GM19328 (cell line): ENCODE results near the gene ANKRD44.

Experiments
- ATAC-seq: cut with Tn5 transposase; IDR thresholded peaks from one replicate; pipeline ENCODE4 v1.9.1; 2021; ENCODE audit warnings: mild to moderate bottlenecking, moderate library complexity; ENCODE audit not compliant: unreplicated experiment

The ANKRD44 gene

GRCh38 chr2:197157879-197158537 lies 152.6 kb downstream of the ANKRD44 start:
- no peak for ATAC-seq

GRCh38 chr2:197156771-197157170 lies 153.8 kb downstream of the ANKRD44 start:
- no peak for ATAC-seq

- ATAC-seq, result peak; percentile 81
Observed at GRCh38 chr2:197152451-197153228, 157.9 kb downstream of the ANKRD44 start.

GRCh38 chr2:197149546-197149945 lies 161.0 kb downstream of the ANKRD44 start:
- ATAC-seq, result no peak

GRCh38 chr2:197148401-197148800 lies 162.2 kb downstream of the ANKRD44 start:
- no peak for ATAC-seq

DNA sequence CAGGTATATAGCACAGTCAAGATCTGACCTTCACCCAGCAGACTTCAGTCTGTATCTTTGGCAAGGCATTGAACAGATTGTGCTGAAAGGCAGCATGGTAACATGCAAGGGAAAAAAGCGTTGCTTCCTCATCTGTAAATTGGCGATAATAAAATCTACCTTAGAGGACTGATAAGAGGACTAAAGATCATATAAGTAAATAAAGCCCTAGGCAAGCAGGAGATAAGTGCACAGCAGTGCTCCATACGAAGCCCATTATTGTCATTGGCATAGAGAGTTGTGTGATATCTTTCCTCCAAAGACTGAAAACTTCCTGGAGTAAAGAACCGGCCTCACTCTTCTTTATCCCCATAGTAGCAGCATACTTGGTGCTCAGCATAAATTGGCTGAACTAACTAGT lies 162.6 kb downstream of the ANKRD44 start:
- no peak for ATAC-seq

- ATAC-seq, result no peak
Observed at GRCh38 chr2:197146995-197147394, 163.6 kb downstream of the ANKRD44 start.

- ATAC-seq, result peak; percentile 94
Observed at GRCh38 chr2:197145471-197146056, 165.0 kb downstream of the ANKRD44 start.

GRCh38 chr2:197144183-197144582 lies 166.4 kb downstream of the ANKRD44 start:
- ATAC-seq, result no peak

DNA sequence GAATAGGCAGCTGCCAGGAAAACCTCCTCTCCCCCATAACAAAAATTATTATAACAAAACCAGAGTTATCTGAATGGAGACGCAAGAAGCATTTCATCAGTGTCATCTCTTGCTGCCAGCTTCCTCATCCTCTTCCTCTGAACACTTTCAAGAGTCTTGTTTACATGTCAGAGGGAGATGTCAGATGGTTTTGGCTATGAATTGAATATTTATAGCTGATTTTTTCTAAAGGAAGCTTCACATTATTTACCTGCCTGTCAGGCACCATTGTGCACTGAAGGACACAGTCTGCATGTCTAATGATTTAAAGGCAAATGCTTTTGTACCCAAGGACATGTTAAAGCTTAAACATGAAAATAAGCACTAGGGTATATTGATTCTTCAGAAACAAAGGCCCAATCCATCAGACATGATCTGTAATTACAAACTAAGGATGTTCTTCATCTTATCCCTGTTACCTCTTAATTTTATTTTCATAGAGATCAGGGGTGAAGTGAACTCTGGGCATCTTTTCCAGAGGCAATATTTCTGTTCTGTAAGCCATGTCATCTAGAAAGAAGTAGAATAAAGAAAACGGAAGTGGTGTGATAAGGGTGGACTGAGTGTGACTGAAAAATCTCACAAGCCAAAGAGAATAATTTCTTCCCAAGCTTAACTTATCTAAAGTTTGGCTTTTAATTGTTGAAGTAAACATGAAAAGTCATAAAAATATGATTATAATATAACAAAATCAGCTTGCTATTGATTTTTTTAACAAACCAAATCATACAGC lies 168.7 kb downstream of the ANKRD44 start:
- no peak for ATAC-seq

DNA sequence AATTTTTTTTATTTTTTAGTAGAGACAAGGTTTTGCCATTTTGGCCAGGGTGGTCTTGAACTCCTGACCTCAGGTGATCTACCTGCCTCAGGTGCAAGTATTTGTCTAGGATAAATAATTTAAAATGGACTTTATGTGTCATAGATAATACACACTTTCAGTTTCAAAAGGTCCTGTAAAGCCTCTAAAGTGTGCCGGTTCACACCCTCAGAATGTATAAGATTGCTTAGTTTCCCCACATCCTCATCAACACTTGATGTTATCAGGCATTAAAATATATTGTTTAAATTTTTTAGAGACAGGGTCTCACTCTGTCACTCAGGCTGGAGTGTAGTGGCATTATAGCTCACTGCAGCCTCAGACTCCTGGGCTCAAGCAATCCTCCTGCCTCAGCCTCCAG lies 170.5 kb downstream of the ANKRD44 start:
- ATAC-seq, result no peak

DNA sequence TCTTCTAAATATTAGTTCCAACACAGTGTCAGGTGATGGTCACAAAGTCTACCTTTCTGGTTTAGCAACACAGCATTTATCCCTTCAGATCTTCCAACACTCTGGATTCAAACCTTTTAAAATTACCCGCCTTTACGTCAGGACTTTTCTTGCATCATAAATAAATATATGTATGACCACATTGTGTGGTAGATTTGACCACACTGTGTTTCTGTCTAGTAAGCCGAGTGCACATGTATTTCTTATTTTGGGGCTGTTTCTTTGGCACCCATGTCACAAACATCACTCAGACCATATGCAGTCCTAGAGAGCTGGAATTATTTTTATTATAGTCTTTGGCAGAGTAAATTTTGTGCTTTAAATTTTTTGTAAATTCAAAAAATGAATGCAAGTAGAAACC lies 172.1 kb downstream of the ANKRD44 start:
- no peak for ATAC-seq

GRCh38 chr2:197137826-197138477 lies 172.6 kb downstream of the ANKRD44 start:
- no peak for ATAC-seq

DNA sequence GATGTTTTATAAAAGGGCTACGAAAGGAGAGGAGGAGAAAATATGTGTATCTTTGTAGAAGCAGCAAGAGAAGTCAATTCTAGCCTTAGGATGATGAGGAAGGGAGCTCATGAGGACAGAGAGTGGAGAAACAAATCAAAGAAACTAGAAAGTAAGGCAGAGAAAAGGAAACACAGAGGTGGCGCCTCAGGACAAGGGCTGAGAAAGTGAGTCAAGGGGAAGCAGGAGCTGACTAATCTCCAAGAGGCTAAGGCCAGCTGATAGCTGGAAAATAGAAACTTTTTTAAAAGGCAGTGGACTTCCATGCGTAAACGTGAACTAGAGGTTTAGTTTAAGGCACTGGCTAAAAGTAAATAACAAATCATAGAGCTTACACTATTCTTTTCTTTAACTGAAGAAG lies 173.3 kb downstream of the ANKRD44 start:
- no peak for ATAC-seq

- ATAC-seq, result no peak
Observed at GRCh38 chr2:197136452-197136851, 174.1 kb downstream of the ANKRD44 start.

- no peak for ATAC-seq
Observed at GRCh38 chr2:197135806-197136205, 174.8 kb downstream of the ANKRD44 start.

GRCh38 chr2:197134206-197134605 lies 176.4 kb downstream of the ANKRD44 start:
- ATAC-seq, result no peak

- ATAC-seq, result peak; percentile 70
Observed at GRCh38 chr2:197131558-197131855, 179.1 kb downstream of the ANKRD44 start.

DNA sequence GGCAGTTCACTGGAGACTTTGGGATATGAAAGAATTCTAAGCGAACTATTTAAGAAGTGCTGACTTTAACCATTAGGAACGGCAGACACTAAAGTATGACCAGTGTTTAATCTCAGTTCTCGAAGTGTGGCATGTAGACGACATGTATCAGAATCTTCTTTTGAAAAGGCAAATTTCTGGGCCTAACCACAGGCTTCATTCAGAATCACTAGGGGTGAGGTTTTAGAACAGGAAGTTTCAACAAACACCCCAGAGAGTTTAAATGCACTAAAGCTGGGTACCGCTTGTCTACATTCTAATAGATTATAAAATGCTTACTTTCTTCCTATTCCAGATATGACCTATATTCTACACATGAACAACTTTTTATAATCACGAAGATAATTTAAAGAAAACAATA lies 180.3 kb downstream of the ANKRD44 start:
- peak; percentile 67 for ATAC-seq

GRCh38 chr2:197128897-197129296 lies 181.7 kb downstream of the ANKRD44 start:
- no peak for ATAC-seq

DNA sequence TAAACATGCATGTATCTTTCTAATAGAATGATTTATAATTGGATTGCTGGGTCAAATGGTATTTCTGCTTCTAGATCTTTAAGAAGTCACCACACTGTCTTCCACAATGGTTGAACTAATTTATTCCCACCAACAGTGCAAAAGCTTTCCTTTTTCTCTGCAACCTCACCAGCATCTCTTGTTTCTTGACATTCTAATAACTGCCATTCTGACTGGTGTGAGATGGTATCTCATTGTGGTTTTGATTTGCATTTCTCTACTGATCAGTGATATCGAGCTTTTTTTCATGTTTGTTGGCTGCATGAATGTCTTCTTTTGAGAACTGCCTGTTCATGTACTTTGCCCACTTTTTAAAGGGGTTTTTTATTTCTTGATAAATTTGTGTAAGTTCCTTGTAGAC lies 182.5 kb downstream of the ANKRD44 start:
- ATAC-seq, result no peak
